GM12878 (cell line): Measurements from ENCODE around the gene FAM193A.

Experiments used
- BACH1 ChIP-seq: fragments of 450-650 bp; IDR thresholded peaks from 2 replicates; pipeline ENCODE4 v1.6.1; 2017; ENCODE audit warnings: mild to moderate bottlenecking, borderline replicate concordance
- BCL3 ChIP-seq: IDR thresholded peaks from 2 replicates; pipeline ENCODE4 v1.6.1; 2011; ENCODE audit warnings: borderline replicate concordance, low read depth, mild to moderate bottlenecking, moderate library complexity, low read length; ENCODE audit not compliant: insufficient read depth, poor library complexity, severe bottlenecking
- CEBPB ChIP-seq, 2 experiments: fragments of 150-350 bp in 1 of 2; IDR thresholded peaks; 2 replicates each; pipeline ENCODE4 v1.6.1; 2012 to 2014; ENCODE audit warnings: low read depth in 2 of 2, low read length in 2 of 2, borderline replicate concordance in 1 of 2, inconsistent platforms in 1 of 2
- CTCF ChIP-seq, 3 experiments: IDR thresholded peaks in 2 of 3; conservative IDR thresholded peaks in 1 of 3; 2 replicates each; pipeline ENCODE4 v1.5.1; 2011; ENCODE audit warnings: low read depth in 3 of 3, low read length in 3 of 3, mild to moderate bottlenecking in 3 of 3, control low read depth in 2 of 3, moderate library complexity in 2 of 3, inconsistent platforms in 1 of 3, mixed read lengths in 1 of 3; ENCODE audit not compliant: control insufficient read depth in 2 of 3, insufficient read depth in 1 of 3; ENCODE audit errors: extremely low read depth in 1 of 3
- KLF5 ChIP-seq: fragments of 450-650 bp; IDR thresholded peaks from 2 replicates; pipeline ENCODE4 v1.6.1; 2014; ENCODE audit warnings: mild to moderate bottlenecking; ENCODE audit not compliant: partially characterized antibody
- TCF12 ChIP-seq: IDR thresholded peaks from 2 replicates; pipeline ENCODE4 v1.6.1; 2011; ENCODE audit warnings: low read depth, mild to moderate bottlenecking, low read length
- ZBTB40 ChIP-seq: fragments of 450-650 bp; IDR thresholded peaks from 2 replicates; pipeline ENCODE4 v1.6.1; 2016; ENCODE audit warnings: mild to moderate bottlenecking, moderate library complexity, borderline replicate concordance

- TF ChIP-seq BACH1 (no peak), CTCF (IDR thresholded peaks at IDR 0.05 in 2 of 3, conservative IDR thresholded peaks at IDR 0.05 in 1 of 3; ENCODE audit: control insufficient read depth in 2 of 3, extremely low read depth in 1 of 3, insufficient read depth in 1 of 3, low read depth in 3 of 3, low read length in 3 of 3) (no peak), BCL3 (no peak), KLF5 (no peak), ZBTB40 (no peak), CEBPB (IDR thresholded peaks at IDR 0.05; ENCODE audit: borderline replicate concordance in 1 of 2, low read depth in 2 of 2, low read length in 2 of 2) (no peak), TCF12 (no peak)
These were observed 9.9 kb downstream of the FAM193A start for GRCh38 chr4:2546286-2546823.
